CD1c-positive myeloid dendritic cell (primary cell): ENCODE results near the gene SLC30A10.
"Not testable (repeated sequence)": the region's sequence is repeated elsewhere in the genome, so short reads cannot be mapped to it uniquely, and the experiment has no call there.

ENCODE experiments used
- DNase-seq: peaks from one replicate; pipeline ENCODE4 v3.0.0-alpha.2; 2016; ENCODE audit errors: extremely low spot score

The SLC30A10 gene

DNA sequence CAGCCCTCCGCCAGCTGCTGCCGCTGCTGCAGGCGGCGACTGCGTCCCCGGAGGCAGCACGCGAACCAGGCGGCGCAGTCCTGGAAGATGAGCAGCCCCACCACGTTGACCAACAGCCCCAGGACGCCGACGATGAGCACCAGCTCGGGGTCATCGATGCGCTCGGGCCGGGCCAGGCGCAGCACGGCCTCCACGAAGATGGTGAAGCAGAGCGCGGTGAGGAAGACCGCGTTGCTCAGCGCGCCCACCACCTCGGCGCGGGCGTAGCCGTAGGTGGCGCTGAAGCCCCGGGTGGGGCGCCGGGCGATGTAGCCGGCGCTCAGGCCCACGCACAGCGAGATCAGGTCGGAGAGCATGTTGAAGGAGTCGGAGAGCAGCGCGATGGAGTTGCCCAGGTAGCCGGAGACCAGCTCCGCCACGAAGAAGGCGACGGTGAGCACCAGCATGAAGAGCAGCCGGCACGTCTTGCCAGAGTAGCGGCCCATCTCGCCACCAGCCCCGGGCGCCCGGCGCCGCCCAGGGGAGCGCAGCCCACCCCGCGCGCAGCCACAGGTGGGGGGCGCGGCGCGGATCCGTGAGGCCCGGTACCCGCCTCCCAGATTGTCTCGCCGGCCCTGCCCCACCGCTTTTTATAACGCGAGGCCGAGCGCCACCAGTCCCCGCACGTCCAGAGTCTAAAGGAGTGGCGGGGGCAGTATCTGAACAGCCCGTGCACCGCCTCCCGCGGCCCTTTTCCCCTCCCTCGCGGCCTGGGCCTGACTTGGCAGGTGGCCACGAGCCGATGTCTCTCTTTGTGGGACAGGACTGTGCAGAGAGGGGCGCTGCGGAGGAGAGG is at the start of gene SLC30A10:
Gene SLC30A10 (minus strand): TSS at position 602 of the 835 bp plus-strand sequence. CDS start 117 bp downstream, at position 485.
- no peak for DNase-seq

DNA sequence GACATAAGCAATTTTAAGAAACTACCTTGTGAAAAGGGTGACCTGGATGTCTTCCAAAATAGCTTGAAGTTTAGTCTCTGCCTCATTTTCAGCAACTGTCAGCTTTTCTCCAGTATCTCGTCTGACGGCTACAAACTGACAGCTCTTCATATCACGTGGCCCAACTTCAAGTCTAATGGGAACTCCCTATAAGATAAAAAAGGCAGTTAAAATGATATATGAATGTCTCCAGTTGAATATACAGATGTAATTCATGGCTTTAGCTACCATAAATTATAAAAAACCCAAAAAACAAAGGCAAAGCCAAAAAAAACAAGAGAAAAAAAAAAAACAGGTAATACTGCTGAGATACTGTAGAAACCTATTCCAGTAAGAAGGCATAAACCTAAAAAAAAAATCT is 44.9 kb upstream of the SLC30A10 start:
- DNase-seq: no peak

DNA sequence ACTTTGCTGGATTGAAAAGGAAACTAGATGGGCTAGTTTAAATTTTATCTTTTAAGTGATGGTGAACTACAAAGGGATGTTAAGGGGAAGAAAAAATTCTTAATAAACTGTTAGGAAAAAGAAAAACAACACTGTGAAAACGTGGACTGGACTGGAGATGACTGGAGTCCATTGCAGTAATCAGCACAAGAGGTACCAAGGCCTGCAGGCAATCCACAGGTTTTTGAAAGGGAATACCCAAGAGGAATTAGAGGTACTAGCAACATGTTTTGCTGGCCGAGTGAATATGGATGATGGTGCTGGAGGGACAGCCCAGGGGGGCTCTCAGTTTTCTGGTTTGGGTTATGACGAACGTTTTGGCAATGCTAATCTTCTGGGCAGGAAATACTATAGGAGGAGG is 39.0 kb upstream of the SLC30A10 start:
- DNase-seq: no peak

DNA sequence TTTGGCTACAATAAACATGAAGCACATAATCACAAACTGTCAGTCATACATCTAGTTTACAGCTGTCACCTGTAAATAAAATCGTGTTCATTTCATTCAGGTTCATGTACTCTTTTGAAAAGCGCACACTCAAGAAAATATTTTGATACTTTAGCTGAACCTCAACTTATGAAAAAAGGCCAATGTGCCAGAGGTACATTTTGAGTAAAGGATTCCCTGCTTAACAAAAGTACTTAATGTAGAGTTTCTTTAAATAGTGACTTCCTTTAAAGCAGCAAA is 37.7 kb upstream of the SLC30A10 start:
- no peak for DNase-seq

DNA sequence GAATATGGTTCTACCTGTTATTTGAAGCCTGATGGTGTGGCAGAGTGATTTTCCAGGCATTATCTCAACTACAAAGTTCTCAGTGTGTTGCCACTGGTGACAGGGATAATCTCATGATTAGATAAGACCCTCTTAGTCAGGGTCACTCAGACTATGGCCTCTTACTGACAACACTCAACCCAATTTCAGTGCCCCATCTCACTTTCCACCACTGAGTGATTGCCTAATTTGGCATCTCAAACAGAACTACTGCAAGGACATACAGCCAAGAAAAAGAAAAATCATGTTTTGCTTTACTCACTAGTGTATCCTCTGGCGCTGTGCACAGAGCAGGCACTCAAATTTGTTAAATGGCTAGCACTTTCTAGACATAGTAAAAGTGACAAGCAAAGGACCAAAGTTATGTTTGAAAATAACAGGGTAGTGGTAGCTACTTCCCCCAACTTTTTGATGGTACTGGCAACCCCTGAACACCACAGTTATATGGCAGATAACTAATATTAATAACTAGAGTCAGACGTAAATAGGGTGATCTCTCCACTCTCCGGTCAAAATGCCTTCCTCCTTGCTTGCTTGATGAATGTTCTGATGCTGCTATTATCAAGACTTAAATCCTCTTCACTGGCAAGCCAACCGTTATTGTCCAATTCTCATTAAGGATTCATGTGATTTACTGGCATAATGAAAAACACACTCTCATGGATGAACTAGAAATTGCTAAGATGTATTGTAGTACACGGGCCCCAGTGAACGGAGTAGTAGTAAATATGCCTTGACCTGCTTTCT is 37.1 kb upstream of the SLC30A10 start:
- no peak for DNase-seq

DNA sequence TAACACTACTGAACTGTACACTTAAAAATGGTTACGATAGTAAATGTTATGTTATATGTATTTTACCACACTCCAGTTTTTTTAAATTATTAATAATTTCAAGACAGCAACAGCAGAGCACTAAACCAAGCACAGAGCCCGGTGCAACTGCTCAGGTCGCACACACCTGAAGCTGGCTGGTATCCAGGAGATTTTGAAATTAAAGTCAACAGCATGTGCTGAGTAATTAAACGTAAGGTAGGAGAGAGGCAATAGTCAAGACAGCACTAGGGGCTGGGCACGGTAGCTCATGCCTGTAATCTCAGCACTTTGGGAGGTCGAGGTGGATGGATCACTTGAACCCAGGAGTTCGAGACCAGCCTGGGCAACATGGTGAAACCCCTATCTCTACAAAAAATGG is 35.1 kb upstream of the SLC30A10 start:
- no peak for DNase-seq

DNA sequence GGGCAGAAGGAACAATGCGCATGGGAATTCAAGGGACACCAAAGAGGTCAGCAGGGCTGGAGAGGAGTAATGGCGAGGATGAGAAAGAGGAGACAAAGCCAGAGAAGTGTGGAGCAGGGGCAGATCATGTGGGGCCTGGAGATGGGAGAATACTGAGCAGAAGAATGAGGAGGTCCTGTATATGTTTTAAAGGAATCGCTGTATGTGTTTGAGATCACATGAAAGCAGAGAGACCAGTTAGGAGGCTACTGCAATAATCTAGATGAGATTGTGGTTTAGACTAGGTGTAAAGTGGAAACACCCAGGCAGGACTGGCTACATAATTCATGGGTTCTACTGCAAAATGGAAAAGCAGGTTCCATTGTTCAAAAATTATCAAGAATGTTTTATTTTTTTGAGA is 33.3 kb upstream of the SLC30A10 start:
- DNase-seq: no peak

DNA sequence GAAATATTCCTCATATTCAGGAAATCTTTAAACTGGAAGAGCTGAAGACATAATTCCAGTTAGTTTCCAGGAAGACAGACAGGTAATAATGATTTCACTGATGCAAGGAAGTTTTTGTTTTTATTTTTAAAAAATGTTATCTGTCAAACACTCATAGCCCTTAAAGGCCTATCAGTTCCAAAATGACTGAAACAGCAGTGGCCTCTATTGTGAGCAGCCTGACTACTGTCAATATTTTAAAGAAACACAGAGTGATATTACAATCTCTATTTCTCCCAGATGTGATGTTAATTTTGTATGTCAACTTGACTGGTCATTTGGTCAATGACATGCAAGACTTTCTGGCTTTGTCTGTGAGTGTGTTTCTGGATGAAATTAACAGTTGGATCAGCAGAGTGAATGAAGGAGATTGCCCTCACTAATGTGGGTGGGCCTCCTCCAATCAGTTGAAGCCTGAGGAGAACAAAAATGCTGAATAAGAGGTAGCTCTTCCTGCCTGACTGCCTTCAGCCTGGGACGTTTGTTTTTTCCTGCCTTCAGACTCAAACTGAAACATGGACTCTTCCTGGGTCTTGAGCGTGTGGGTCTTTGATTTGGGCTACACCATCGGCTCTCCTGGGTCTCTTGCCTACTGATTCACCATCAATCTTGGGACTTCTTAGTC is 31.3 kb upstream of the SLC30A10 start:
- no peak for DNase-seq

DNA sequence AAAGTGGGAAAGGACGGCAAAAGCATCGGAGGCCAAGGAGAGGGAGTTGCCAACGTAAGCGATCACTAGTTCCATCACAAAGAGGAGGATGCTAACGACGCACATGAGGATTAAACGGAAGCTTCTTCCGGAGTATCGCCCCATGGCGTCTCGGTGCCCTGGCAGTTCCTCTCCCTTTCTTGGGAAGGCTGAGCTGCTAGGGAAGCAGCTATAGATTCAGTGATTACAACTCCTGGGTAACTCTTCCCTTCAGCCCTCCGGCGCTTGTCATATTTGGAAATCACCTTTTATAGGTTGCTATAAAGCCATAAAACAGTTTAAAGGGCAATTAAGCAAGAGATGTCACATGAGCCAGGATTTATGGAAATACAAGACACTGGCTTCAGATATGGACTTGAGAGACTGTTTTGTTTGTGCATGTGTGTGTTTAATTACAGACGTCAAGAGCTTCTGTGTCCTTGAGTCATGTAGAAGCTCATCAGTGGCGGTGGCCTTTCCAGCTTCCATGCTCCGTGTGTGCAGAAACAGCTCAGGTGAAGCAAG is 30.6 kb upstream of the SLC30A10 start:
- no peak for DNase-seq

DNA sequence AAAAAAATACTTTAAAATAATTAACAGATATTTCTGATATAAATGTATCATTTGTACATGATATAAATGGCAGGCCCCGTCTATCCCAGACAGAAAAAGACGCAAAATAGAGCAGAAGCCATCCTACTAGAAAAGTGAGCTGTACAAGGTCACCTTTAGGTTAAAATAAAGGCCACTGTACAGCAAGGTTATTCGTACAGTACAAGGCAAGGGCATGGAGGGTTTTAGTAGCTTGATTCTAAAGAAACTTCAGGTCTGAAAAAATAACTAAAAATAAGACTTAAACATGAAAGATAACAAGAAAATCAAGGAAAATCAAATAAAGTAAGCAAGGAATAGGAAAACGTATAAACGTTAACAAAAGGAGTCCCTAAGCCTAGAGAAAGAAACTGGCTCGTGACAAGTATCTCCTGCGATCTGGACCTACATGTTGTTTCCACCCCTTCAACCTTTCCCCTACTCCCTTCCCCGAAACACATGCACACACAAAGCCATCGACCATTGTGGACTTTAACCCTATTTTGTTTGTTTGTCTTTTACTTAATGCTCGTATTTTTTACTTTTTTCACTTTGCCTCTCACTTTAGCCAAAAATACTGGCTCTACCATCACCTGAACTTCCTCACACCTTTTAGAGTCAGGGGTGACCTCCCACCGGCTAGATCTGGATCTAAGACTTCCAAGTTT is 26.5 kb upstream of the SLC30A10 start:
- no peak for DNase-seq

DNA sequence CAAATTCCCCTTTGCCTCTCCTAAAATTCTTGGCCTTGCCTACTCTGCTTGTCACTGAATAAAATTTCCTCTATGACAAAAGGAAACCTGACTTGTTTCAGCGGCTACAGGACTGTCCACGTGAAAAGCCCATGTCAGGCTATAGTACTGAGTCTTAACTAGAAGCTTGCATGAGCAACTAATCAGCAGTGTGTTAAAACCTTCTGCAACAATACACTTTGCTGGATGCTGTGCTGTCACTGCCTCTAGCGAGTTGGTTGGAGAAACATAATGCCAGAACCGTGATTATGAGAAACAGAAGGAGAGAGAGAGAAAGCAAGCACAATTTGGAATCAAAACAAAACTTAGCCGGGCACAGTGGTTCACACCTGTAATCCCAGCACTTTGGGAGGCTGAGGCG is 25.7 kb upstream of the SLC30A10 start:
- DNase-seq: no peak

DNA sequence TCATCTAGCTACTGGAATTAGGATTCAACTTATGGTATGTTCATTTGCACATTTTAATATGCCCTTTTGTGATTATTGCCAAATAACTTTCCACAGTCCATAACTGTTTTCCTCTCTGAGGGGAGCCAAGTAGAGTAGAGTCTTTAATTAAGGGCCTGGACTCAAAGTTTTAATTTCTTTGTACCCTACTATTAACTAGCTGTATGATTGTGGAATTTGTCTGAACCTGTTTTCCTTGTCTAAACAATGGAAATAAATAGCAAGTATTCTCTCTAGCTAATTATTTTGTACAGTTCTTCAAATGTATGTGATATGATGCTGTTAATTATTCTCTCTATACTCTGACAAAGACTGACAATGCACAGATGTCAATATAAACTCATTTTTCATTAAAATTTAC is 24.0 kb upstream of the SLC30A10 start:
- DNase-seq: no peak

DNA sequence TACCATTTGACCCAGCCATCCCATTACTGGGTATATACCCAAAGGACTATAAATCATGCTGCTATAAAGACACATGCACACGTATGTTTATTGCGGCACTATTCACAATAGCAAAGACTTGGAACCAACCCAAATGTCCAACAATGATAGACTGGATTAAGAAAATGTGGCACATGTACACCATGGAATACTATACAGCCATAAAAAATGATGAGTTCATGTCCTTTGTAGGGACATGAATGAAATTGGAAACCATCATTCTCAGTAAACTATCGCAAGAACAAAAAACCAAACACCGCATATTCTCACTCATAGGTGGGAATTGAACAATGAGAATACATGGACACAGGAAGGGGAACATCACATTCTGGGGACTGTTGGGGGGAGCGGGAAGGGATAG is 20.9 kb upstream of the SLC30A10 start:
- not testable (repeated sequence) for DNase-seq

DNA sequence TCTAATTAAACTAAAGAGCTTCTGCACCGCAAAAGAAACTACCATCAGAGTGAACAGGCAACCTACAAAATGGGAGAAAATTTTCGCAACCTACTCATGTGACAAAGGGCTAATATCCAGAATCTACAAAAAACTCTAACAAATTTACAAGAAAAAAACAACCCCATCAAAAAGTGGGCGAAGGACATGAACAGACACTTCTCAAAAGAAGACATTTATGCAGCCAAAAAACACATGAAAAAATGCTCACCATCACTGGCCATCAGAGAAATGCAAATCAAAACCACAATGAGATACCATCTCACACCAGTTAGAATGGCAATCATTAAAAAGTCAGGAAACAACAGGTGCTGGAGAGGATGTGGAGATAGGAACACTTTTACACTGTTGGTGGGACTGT is 20.4 kb upstream of the SLC30A10 start:
- DNase-seq: not testable (repeated sequence)

DNA sequence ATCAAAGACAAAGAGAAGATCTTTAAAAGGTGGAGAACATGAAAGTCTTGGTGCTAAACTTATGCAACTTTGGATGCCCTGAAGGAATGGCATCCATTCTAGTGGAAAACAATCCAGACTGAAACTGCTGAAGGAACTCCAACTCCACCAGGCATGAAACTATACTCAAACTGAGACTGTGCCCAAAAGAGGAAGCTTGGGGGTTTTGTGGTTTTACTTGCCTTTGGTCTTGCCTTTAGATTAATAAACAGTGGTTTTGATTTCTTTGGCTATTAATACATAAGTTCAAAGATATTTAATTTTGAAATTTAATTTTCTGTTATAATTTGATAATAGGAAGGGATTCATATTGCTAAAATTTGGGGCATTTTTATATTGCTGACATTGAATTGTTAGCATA is 17.4 kb upstream of the SLC30A10 start:
- peak; percentile 67 for DNase-seq

DNA sequence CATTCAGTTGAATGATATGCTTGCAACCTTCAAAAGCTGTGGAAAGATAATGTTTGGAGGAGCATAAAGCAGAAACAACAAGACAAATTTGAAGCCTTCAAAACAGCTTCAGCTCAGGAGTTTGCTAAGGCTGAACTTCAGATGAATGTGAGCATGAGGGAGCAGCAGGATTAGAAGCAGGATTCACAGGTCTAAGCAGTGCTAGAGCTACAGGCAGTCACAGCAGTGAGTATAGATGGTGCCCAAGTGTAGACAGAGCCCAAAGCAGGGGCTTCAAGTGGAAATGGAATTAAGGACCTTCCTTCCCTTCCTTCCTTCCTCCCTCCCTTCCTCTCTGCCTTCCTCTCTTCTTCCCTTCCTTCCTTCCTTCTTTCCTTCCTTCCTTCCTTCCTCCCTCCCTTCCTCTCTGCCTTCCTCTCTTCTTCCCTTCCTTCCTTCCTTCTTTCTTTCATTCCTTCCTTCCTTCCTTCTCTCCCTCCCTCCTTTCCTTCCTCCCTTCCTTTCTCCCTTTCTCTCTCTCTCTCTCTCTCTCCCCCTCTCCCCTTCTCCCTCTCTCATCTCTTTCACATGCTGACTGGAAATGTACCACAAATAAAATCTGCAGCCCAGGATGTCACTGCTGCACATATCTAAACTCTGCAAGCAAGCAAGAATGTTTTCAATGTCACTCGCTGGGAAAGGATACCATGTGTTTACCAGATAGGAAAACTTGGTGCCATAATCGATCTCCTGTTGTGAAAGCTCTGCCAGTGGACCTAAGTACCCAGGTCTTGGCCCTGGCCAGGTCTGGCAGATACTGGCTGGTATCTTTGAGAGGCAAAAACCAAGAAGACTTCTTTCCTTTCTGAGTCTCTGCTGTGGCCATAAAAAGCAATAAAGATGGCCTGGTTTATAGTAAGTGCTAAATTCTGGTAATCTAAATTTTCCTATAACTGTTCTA is 13.1 kb upstream of the SLC30A10 start:
- DNase-seq: no peak

DNA sequence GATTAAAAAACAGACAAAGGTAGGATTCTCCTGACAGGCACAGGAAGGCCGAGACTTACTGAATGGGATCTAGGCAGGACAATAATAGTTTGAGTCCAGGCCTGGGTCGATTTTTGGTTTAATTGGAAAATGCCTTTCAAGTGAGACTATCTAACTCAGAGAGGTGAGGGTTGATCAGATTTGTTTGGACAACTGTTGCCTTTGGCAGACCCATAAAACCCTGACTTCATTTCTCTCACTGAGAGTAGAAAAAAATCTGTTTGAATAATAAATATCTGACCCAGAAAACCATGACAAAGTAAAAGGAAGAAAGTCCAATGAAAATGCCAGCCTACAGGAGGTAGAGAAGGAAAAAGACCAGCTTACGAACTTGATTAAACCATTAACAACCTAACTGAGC is 12.3 kb upstream of the SLC30A10 start:
- DNase-seq: no peak

DNA sequence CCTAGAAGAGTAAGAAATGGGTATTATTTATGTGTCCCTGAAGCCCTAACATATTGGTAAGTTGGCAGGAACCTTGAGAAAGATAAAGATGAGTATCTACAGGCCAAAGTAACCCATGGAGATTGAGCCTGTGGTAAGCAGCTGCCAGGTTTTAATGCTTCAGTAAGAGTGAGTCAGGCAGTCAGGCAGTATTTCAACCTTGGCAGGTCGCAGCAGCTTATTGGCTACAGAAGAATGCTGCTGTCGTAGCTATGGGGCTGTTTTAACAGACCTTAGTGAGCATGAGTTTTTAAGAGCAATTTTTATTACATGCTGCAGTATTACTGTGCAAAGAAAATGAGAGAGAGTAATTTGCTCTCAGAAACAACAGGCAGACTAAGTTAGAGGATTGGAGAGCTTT is 10.3 kb upstream of the SLC30A10 start:
- no peak for DNase-seq

DNA sequence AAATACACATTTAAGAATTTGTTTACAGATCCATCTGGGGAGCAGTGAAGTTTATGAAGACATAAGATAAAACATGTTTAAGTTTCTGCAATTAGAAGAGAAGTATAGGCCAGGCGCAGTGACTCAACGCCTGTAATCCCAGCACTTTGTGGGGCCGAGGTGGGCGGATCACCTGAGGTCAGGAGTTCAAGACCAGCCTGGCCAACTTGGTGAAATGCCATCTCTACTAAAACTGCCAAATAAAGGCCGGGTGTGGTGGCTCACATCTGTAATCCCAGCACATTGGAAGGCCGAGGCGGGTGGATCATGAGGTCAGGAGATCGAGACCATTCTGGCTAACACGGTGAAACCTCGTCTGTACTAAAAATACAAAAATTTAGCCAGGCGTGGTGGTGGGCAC is 5.4 kb upstream of the SLC30A10 start:
- not testable (repeated sequence) for DNase-seq

DNA sequence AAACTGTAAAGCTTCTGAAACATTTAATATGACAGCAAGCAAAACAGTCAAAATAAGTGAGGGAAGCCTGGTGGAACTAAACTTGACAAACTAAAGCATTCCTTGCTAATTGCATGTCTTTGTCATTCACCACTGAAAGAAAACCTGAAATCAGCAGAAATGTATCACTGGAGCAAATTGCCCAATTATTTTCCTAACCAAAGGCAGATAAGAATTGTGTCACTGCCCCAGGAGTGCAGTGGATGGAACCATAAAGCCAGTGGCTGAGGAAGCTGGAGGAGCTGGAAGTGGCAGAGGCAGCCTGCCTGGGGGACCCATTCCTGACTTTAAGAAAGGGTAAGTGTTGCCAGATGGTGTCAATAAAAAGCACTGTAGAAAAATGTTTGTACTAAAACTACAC is 2.7 kb upstream of the SLC30A10 start:
- no peak for DNase-seq

DNA sequence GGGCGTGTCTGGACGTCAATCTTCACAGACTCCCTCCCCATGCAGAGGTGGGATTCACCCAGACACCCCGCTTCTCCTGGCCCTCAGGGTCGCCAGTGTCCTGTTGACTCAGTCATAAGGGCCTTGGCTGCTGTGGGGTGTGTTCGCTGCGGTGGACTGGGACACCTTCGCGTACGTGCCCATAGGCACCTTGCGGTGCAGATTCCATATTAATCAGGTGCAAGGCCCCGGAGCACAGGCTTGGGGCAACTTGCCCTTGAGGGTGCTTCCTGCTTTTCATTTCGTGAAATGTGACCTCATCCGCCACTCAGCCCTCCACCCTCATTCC is 398 bp upstream of the SLC30A10 start:
- DNase-seq: no peak
